Vagina (tissue), 2 donors: ENCODE measurements around the gene NHLRC2. TPM values are rescaled to one million over a fixed set of nuclear protein-coding genes. Genes with fewer than 3 reads are reported as not detected.
"Not testable (repeated sequence)": the region's sequence is repeated elsewhere in the genome, so short reads cannot be mapped to it uniquely, and the experiment has no call there.

Source experiments
- DNase-seq, 2 donors: peaks; one replicate each; pipeline ENCODE4 v3.0.0-alpha.2; 2017; ENCODE audit errors: extremely low spot score in 2 of 2
- H3K27ac ChIP-seq: fragments of 200-600 bp; sonication (generic); one replicate; pipeline ENCODE4 v1.5.1; 2019
- H3K27me3 ChIP-seq: fragments of 200-600 bp; sonication (generic); one replicate; pipeline ENCODE4 v1.5.1; 2019
- H3K36me3 ChIP-seq, 2 donors: fragments of 200-600 bp; sonication (generic); one replicate each; pipeline ENCODE4 v1.5.1; 2017 to 2019
- H3K4me1 ChIP-seq: fragments of 200-600 bp; sonication (generic); one replicate; pipeline ENCODE4 v1.5.1; 2019
- H3K4me3 ChIP-seq, 2 donors: fragments of 200-600 bp; sonication (generic); 1 replicate in 1 of 2; 2 replicates in 1 of 2; pipeline ENCODE4 v1.5.1; 2016 to 2019
- H3K9me3 ChIP-seq: fragments of 200-600 bp; sonication (generic); one replicate; pipeline ENCODE4 v1.5.1; 2019
- POLR2A ChIP-seq, 2 donors: fragments of 450-650 bp; IDR thresholded peaks; one replicate each; pipeline ENCODE4 v1.6.1; 2017; ENCODE audit warnings: antibody characterized with exemption in 2 of 2, mild to moderate bottlenecking in 2 of 2, moderate library complexity in 2 of 2
- POLR2AphosphoS5 ChIP-seq, 2 donors: sonication (generic); formaldehyde crosslinking; IDR thresholded peaks; one replicate each; pipeline ENCODE4 v1.9.0; 2017; ENCODE audit warnings: antibody characterized with exemption in 2 of 2, mild to moderate bottlenecking in 2 of 2, low read depth in 1 of 2; ENCODE audit not compliant: insufficient read depth in 1 of 2
- intact Hi-C: fragments of 100-400 bp; cut with DNase I; formaldehyde crosslinking; loops from one replicate; pipeline ENCODE4 v1.15.1; 2023
- total RNA-seq: library from RNA; depleted of rRNA; stranded (reverse); fragments of >200 nt; gene quantifications from one replicate; pipeline ENCODE4 v1.2.3, GENCODE V29; 2016
- TF ChIP-seq, protein P1 (sequence below), 3 experiments: fragments of 450-650 bp in 2 of 3; fragments of 200-600 bp in 1 of 3; sonication (generic) in 1 of 3; IDR thresholded peaks; one replicate each; pipeline ENCODE4 v1.5.1; 2017 to 2019; ENCODE audit warnings: antibody characterized with exemption in 3 of 3, mild to moderate bottlenecking in 2 of 3, moderate library complexity in 2 of 3

Gene NHLRC2
- total RNA-seq, 1 donor from 2014 or later: 16.7 TPM

DNA sequence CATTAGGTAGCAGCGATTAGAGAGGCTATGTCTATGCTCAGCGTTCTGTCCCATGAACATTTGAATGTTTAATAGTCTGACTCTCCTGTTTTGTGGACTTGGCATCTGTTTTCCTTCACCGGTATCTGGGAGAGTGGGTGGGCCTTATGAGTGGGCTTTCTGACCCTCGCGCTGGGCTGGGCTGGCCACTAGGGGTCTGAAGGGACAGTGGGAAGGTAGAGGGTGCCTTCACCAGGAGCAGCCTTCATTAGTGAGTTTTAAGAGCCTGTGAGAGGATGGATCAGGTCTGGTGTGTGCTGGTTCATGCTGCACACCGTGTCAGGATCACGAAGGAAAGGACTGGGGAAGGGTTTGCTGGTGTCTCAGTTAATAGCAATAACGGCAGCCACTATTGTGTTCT is 34.0 kb upstream of the NHLRC2 start:
- Histone ChIP-seq H3K4me1 (no peaks in the 10 kb centered on the region), H3K36me3 (no peaks in the 10 kb centered on the region), H3K4me3 (no peak overlapping the region), H3K27ac (no peak overlapping the region), H3K27me3 (no peaks in the 10 kb centered on the region), H3K9me3 (no peaks in the 10 kb centered on the region)
- DNase-seq: no peak
- no peak for TF ChIP-seq POLR2A (IDR thresholded peaks at IDR 0.05)
- TF ChIP-seq POLR2AphosphoS5 (IDR thresholded peaks at IDR 0.05; ENCODE audit: insufficient read depth in 1 of 2, low read depth in 1 of 2): no peak
- intact Hi-C loops: no loop called here

DNA sequence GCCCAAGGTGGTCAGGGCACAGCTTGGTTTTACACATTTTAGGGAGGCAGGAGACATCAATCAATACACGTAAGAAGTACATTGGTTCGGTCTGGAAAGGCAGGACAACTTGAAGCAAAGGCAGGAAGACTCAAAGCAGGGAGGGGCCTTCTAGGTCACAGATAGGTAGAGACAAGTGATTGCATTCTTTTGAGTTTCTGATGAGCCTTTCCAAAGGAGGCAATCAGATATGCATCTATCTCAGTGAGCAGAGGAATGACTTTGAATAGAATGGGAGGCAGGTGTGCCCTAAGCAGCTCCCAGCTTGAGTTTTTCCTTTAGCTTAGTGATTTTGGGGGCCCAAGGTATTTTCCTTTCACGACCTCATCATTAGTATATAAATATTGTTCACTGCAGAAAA is 33.2 kb upstream of the NHLRC2 start:
- H3K27me3 ChIP-seq, H3K4me1 ChIP-seq, H3K27ac ChIP-seq, H3K9me3 ChIP-seq, DNase-seq, H3K36me3 ChIP-seq, H3K4me3 ChIP-seq, intact Hi-C loops: not testable (repeated sequence)

DNA sequence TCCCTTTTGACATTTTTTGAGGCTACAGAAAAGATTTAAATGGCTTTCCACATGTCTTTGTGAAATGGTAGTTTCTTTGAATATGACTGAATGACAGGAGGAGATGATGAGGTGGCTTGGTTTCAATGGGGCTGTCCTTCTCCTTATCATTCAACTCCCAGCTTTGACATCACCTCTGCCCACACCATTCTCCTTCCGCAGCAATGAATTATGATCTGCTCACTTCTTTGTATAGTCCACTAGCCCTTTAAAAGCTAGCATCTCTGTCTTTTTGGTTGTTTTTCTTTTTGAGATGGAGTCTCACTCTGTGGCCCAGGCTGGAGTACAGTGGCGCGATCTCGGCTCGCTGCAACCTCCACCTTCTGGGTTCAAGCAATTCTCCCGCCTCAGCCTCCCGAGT is 32.3 kb upstream of the NHLRC2 start:
- H3K36me3 ChIP-seq: no peaks in the 10 kb centered on the region
- no peak overlapping the region for H3K4me3 ChIP-seq
- TF ChIP-seq POLR2AphosphoS5 (IDR thresholded peaks at IDR 0.05; ENCODE audit: insufficient read depth in 1 of 2, low read depth in 1 of 2): no peak
- TF ChIP-seq, protein P1, sequence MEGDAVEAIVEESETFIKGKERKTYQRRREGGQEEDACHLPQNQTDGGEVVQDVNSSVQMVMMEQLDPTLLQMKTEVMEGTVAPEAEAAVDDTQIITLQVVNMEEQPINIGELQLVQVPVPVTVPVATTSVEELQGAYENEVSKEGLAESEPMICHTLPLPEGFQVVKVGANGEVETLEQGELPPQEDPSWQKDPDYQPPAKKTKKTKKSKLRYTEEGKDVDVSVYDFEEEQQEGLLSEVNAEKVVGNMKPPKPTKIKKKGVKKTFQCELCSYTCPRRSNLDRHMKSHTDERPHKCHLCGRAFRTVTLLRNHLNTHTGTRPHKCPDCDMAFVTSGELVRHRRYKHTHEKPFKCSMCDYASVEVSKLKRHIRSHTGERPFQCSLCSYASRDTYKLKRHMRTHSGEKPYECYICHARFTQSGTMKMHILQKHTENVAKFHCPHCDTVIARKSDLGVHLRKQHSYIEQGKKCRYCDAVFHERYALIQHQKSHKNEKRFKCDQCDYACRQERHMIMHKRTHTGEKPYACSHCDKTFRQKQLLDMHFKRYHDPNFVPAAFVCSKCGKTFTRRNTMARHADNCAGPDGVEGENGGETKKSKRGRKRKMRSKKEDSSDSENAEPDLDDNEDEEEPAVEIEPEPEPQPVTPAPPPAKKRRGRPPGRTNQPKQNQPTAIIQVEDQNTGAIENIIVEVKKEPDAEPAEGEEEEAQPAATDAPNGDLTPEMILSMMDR (IDR thresholded peaks at IDR 0.05): no peak
- no peak for TF ChIP-seq POLR2A (IDR thresholded peaks at IDR 0.05)
- no peak for DNase-seq
- H3K27ac ChIP-seq: no peak overlapping the region
- H3K9me3 ChIP-seq: no peaks in the 10 kb centered on the region
- intact Hi-C loops: no loop called here
- H3K4me1 ChIP-seq: no peaks in the 10 kb centered on the region
- no peaks in the 10 kb centered on the region for H3K27me3 ChIP-seq

DNA sequence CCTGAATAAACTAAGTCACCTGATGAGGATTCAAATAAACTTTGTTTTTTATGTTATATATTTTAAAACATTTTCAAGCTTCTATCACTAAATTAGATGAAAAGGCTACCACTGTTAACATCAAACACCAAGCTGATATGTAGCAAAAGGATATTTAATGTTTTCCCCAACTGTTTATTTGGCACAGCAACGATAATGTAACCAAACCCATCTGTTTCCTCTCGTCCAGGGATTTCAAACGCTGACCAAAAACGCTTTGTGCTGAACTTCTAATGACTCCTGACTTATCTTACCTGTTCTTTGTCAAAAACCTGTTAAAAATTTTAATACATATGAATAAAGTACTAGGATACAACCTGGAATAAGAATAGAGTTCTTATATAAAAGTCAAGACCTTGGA is 31.1 kb upstream of the NHLRC2 start:
- DNase-seq: no peak
- Histone ChIP-seq H3K36me3 (no peaks in the 10 kb centered on the region), H3K4me1 (no peaks in the 10 kb centered on the region), H3K9me3 (no peaks in the 10 kb centered on the region), H3K4me3 (no peak overlapping the region), H3K27ac (no peak overlapping the region), H3K27me3 (no peaks in the 10 kb centered on the region)
- intact Hi-C loops: no loop called here
- TF ChIP-seq POLR2AphosphoS5 (IDR thresholded peaks at IDR 0.05; ENCODE audit: insufficient read depth in 1 of 2, low read depth in 1 of 2) (no peak), POLR2A (IDR thresholded peaks at IDR 0.05) (no peak)
- TF ChIP-seq, protein P1 (IDR thresholded peaks at IDR 0.05): no peak

DNA sequence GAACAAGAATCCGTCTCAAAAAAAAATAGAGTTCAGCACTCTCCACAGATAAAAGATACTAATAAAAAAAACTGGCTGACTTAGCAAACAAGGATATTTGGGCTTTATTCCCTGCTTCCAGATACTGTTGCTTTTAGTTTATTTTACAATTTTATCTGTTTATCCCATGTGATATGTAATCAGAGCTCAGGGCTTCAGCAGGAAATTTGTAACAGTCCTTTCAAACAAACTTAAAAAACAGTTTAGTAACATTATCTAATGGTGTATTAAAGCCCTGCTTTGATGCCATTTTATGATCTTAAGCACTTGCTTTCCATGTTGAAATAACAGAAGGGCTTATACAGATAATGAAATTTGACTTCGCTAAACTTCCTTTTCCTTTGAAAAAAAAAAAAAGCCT is 28.7 kb upstream of the NHLRC2 start:
- no peaks in the 10 kb centered on the region for H3K36me3 ChIP-seq
- DNase-seq: no peak
- H3K4me1 ChIP-seq: no peaks in the 10 kb centered on the region
- no peaks in the 10 kb centered on the region for H3K9me3 ChIP-seq
- H3K27ac ChIP-seq: no peak overlapping the region
- intact Hi-C loops: no loop called here
- no peak overlapping the region for H3K4me3 ChIP-seq
- TF ChIP-seq POLR2AphosphoS5 (IDR thresholded peaks at IDR 0.05; ENCODE audit: insufficient read depth in 1 of 2, low read depth in 1 of 2) (no peak), POLR2A (IDR thresholded peaks at IDR 0.05) (no peak)
- TF ChIP-seq, protein P1 (IDR thresholded peaks at IDR 0.05): no peak
- H3K27me3 ChIP-seq: no peaks in the 10 kb centered on the region

DNA sequence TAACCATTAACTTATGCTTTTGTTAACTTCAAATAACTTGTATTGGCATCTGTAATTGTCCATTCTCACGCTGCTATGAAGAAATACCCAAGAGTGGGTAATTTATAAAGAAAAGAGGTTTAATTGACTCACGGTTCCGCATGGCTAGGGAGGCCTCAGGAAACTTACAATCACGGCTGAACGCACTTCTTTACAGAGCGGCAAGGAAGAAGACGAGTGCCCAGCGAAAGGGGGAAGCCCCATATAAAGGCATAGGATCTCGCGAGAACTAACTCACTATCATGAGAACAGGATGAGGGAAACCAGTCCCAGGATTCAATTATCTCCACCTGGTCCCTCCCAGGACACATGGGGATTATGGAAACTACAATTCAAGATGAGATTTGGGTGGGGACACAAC is 25.9 kb upstream of the NHLRC2 start:
- H3K36me3 ChIP-seq, H3K27me3 ChIP-seq, DNase-seq, H3K4me1 ChIP-seq, H3K27ac ChIP-seq, H3K4me3 ChIP-seq, H3K9me3 ChIP-seq, intact Hi-C loops: not testable (repeated sequence)

DNA sequence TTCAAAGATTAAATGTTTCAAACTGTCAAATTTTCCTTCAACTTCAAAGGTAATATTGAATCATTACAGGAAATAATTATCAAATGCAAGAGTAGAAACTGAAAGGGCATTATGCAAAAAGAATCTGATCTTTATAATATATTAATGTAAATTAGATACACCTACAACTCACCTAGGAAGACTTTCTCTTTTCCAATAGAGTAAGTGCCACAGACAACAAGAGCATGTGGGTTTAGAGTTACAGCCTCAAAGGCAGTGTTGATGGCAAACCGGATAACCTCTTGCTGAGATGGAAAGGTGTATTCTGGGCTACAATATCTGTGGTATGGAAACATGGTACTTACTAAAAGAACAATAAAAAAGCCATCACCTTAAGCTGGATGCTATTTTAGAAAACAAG is 12.3 kb upstream of the NHLRC2 start:
- H3K36me3 ChIP-seq: peaks cover 0 to 16% of the 10 kb centered on the region in 2 donors

More for the DNA sequence above, 12.3 kb upstream of the NHLRC2 start:
- Histone ChIP-seq H3K27me3 (no peaks in the 10 kb centered on the region), H3K9me3 (no peaks in the 10 kb centered on the region), H3K4me1 (no peaks in the 10 kb centered on the region), H3K4me3 (no peak overlapping the region), H3K27ac (no peak overlapping the region)
- TF ChIP-seq POLR2A (IDR thresholded peaks at IDR 0.05) (no peak), POLR2AphosphoS5 (IDR thresholded peaks at IDR 0.05; ENCODE audit: insufficient read depth in 1 of 2, low read depth in 1 of 2) (no peak)
- TF ChIP-seq, protein P1 (IDR thresholded peaks at IDR 0.05): no peak
- DNase-seq: no peak
- intact Hi-C loops: no loop called here
